ENCODE data around the gene PARN.

The PARN gene

DNA sequence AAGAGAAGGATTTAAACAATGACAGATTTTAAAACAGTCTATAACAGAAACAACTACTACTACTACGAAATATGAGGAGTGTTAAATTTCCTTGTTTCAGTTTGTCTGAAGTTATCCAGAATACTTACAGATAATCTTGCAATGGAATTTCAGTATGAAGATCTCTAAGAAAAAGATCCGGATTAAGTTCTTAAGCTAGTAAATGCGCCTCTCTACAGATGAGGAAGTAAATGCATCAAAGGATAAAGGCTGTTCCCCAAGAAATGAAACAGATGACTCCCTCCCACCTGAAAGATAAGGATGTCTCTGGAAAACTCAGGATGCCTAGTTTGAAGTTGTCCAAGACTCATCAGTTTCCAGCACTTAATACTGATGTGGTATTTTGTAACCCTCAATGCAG is 105.1 kb downstream of the PARN start:
- DNase-seq = no peak

- no peak for DNase-seq
Measured at GRCh38 chr16:14523632-14524031, 106.4 kb downstream of the PARN start.

DNA sequence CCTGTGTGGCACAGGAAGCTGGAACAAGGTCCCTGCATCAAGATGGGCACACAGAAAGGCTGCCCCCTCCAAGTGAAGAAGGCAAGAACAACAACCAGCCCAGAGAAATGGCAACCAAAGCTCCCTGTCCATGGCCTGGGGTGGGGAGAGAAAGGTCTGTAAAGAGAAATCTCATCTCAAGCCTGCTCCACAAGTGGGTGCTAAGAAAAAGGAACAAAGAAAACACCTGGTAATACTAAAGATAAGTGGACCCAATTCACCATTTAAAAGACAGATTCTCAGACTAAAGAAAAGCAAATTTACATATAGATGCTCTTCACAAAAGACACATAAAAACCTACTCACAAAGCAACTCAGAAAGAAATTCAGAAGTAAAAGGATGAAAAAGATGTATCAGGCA is 107.4 kb downstream of the PARN start:
- no peak for DNase-seq

DNA sequence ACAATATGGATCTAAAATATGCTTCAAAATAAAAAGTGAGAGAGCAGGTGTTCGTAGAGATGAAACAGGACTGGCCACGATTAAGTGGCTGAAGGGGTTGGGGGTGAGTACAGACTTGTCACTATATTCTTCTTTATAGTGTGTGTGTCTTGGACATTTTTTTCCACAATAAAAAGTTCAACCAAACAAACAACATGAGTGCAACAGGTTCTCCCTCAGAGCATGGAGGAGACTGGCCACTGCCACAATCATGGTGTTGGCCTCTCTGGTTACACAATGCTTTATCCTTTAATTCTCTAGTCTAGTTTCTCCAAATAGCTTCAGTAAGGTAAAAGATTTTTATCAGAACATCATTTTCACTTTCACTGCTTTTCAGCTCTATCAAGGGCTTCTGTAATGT is 109.3 kb downstream of the PARN start:
- no peak for DNase-seq

DNA sequence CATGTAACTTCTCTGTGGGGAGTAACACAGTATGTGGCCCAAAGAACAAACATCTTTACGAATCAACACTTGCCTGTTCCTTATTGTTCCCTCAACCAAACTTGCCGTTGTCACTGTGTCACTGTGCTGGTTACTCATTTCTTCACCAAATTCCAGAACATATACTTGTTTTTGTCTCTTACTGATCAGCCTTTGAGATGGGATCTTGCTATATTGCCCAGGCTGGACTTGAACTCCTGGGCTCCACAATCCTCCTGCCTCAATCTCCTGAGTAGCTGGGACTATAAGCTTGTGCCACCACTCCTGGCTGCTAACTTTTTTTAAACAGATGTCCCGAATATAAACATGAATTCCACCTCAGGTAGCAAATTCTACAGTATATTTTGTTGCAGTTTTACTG is 115.1 kb downstream of the PARN start:
- DNase-seq = no peak

DNA sequence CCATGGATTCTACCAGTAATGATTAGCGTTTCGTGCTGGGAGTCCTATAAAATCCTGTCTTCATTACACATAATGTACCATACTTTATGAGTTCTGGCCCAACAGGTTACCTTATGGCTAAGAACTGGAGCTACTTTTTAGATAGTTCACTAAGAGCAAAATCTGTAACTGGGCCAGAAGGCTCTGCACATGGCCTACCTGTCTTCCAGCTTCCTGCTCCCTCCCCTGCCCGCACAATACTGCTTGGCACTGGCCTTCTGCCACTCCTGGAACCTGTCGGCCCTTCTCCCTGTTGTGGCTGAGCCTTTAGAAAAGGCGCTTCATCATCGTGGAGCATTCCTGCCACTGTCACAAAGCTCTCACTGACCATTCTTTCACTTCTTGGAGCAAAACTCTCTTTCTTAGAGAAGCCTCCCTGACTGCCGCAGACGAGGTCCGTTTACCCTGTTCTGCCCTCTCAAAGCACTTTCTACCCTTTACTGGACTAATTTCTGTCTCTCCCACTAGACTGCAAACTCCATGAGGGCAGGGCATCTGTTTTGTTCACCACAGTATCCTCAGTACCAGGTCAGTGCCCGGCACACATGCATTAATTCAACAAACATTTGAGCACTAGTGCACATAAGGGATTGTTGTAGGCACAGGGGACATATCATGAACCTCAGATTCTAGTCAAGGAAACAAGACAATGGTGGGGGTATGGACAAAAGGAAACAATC is 116.5 kb downstream of the PARN start:
- no peak for DNase-seq

DNA sequence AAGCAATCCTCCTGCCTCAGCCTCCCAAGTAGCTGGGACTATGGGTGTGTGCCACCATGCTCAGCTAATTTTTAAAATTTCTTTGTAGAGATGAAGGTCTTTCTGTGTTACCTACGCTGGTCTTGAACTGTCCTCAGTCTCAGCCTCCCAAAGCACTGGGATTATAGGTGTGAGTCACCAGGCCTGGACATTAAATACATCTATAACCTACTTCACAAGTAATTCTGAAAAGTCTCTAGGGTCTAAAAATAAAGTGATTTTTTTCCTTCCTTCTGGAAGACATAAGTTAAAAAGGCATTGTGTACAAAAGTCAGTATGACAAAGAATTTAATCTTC is 118.3 kb downstream of the PARN start:
- no peak for DNase-seq

DNA sequence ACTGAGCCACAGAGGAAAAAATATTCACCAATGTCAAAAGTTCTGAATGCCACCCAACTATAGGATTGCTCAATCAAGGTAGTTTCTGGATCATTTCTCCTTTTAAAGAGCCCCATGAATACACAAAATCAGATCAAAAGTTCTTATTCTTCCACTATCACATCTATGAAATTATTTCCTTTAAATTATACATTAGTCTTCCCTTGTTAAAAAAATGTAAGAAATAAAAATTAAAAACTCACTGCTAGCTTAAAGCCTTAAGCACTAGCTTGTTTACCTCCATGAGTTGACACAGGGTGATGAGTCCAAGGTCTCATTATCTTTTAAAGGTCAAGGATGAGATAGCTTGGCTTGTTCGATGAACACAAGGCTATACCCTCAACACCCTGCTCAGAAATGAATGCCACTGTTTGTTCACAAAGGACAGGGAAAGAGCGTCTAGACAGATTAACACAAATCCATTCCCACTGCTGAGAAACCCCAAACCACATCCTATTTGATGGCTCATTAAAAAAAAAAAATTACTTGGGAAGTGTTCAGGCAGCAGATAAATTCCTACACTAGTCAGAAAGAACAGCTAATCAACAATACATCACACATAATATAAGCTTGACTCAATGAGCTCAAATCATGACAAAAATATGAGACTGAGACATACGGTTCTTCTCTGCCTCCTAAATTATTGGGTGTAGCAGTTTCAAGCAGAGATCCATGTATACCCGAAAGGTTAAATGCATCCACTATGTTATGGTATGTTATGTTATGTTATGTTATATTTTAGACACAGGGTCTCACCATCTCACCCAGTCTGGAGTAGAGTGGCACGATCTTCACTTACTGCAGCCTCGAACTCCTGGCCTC is 118.9 kb downstream of the PARN start:
- DNase-seq = no peak

- no peak for DNase-seq
Measured at GRCh38 chr16:14510581-14510938, 119.5 kb downstream of the PARN start.

DNA sequence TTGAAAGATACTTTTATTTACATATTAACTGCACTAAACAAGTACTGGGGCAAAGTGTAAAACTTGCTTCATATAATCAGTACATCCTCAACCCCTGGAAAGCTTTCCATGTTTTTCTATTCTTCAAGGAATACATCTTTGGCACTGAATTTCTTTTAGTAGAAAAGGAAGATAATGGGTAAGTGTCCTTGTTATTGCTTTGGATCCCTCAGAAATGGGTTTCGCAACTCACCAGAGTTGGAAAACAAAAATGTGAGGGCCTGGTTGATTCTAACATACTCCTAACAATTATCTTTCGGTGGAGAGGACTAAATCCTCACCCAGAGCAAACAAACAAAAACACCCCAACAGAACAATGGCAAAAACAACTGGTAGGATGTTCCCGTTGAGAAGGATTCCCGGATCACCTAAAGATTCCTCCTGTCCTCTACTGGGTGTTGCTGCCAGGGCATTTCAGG is 120.4 kb downstream of the PARN start:
- DNase-seq = no peak

DNA sequence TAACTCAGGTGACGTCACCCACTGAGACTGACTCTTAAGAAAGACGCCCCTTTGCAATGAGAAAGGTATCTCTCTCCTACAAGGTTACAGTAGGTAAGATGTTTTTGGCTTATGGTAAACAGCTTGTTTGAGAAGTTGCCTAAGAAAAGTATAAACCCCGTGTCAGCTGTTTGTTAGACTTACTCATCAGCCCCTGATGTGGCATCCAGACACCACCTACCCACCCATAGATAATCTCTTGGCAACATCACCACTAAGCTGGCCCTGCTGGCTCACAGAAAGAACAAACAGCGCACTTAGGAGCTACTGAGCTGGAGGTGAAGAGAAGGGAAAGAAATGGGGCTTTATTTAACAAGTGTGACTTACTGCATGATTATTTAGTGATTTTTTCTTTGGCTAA is 121.0 kb downstream of the PARN start:
- DNase-seq = no peak

DNA sequence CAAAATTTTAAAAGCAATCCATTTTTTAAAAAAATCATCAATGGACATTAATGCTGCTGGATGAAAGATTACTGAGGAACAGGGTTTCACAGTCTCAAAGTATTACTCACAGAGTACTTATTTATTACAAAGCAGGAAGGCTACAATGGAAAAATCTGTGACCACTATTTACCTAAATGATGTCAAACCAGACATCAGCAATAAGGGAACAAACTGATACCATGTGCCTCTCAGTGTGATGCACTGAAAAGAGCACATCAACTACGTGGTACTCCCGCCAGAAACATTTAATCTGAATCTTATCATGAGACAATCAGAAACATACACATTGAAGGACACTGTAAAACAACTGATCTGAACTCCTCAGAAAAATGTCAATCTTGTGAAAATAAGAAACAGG is 124.2 kb downstream of the PARN start:
- DNase-seq = no peak

- no peak for DNase-seq
Measured at GRCh38 chr16:14502932-14503741, 126.9 kb downstream of the PARN start.

- DNase-seq = no peak
Measured at GRCh38 chr16:14502256-14502875, 127.7 kb downstream of the PARN start.

DNA sequence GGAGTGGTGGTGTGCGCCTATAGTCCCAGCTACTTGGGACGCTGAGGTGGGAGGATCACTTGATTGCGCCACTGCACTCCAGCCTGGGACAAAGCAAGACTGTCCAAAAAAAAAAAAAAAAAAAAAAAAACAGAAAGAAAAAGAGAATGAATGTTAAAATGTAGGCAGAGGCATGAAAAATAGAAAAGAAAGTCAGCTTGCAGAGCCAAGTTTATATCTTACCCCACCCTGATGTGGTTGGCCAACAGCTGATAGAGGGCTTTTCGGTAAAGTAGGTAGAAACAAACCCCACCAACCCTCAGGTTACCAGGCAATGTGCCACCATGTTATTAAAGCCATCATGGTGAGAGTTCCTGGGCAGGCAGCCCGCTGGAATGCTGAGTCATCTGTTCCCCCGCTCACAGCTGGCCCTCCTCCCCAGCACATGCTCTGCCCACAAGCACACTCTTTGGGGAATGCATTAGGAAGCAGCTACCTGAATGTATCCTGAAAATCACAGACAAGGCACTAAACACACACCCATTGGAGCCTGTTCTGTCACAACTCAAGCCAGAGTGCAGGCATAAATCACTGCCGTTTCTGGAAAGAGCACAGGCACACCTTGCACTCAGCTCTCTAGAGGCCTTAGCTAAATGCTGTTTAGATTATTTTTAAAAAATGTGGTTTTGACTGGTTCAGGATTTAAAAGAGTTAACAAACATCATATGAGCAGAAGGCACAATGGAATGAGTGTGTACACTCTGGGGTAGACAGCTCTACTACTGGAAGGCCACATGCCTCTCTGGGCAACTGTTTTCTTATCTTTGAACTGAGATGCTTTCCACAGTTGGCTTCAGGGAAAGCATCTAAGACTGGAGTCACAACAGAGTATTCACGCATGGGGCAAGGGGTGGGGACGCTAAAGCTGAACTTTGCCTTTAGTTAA is 128.5 kb downstream of the PARN start:
- DNase-seq = peak; percentile 46

DNA sequence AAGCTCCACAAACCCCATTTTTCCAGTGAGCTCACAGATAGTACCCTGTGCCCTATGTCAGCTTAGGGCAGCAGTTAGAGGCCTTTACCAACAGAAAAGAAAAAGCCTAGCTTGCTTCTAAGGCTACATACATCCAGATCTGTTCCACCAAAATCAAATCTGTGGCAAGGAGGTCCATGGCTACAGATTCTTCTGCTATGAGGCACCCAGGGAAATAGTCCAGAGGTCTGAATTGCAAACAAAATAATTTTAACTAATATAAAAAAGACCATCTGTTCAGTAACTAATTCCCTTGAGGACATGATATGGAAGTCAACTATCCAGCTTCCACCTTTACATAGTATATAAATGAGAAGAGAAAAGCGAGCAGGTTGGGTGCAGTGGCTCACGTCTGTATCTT is 129.3 kb downstream of the PARN start:
- no peak for DNase-seq

DNA sequence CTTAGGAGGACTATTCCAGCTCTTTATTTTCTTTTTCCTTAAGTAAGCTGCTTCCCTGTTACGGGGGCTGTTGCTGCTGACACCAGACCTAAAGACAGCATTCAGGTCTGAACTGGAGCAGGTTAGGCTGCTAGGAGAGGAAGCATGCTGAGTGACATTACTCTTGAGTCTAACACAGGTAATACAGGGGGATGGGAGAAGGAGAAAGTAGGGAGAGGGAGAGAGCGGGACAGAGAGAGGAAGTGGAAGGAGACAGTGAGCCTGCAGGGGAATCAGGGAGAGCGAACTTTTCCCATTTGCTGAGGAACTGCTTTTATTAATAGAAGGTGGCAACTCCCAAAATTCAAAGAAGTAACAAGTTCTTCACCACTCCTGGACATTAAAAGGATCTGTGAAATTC is 130.9 kb downstream of the PARN start:
- DNase-seq = no peak

- DNase-seq = no peak
Measured at GRCh38 chr16:14497245-14498082, 132.6 kb downstream of the PARN start.

DNA sequence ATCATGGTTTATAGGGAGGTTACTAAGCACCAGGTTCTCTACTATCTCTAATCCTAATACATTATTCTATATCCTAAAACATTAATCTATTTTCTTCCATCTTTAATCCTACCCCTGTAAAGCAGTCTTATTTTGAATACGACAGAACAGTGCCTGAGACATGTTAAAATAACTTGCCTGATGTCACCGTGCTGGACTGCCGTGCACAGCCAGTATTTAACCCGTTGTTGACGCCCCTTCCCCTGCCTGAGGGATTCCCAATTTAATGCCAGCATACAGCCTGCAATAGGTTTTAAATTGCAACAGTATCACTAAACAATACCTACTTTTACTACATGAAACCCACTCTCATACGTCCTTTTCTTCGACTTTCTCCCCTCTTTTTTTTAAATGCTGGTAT is 133.3 kb downstream of the PARN start:
- no peak for DNase-seq

DNA sequence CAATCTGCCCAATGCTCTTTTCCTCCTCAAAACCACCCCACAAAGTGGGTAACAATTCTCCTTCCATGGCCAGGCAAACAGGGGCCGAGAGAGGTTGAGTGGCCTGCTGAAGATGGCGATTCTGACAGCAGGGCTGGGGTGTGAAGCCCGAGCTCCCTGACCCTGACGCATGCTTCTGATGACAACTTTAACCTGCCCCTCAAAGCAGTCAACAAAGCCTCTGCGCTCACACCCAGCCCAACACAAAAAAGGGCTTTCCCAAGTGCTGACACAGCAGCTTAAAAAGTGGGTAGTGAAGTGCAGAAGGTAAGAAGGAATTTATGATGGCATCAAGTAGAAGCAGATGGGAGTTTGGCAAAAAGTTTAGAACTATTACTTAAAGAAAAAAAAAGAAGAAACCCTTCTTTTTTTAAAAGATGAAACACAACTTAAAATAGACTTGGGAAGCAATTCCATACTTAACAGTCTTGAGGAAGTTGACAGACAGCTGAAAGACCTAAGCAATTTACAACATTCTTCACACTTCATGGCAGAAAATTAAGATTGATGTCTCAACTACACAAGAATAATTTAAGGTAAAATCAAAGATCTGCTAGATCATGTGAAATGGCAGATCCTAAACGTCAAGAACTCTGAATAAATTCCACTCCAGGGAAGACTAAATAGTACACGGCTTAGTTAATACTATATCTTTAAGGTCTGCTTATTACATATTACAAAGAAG is 133.9 kb downstream of the PARN start:
- no peak for DNase-seq

All from NCI-H524 treated with DMSO at 0.1 percent for 48 hours (cell line).